ENCODE results near the gene GIT2. TPM values are rescaled to one million over a fixed set of nuclear protein-coding genes. Genes with fewer than 3 reads are reported as not detected.

The GIT2 gene
- total and polyA plus RNA-seq, 8 donors = 16.5 to 38.8 (median 30.0) TPM

DNA sequence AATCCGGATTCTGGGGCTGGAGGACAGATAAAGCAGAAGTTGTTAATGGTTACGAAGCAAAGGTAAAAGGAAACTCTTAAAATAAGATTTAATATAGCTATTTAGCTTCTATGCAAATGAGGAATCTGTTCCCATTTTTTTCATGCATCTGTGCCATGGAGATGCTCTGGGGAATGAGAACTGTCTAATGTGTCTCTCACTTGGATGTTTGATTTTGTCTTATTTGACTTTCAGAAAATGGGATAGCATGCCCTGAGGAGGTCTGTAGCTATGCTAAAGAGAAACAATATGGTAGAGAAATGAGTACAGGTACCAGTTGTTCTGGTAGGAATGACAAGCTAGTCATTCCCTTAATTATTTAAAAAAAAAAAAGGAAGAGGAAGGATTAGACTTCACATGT lies 27.9 kb upstream of the GIT2 start:
- ATAC-seq (no peak), DNase-seq (no peak), FAIRE-seq (no peak)
- WGBS, 2 donors = 74 to 78% methylated on average over 2 of the region's 2 CpGs
- no peaks in the 10 kb centered on the region for H3K9me3 ChIP-seq
- H3K27ac ChIP-seq = peak overlapping the region in 1 of 4 donors; percentile 8
- no peak overlapping the region for H3K4me3 ChIP-seq
- no peaks in the 10 kb centered on the region for H3K27me3 ChIP-seq
- H3K4me1 ChIP-seq = peaks cover 0 to 3% (median 0%) of the 10 kb centered on the region in 3 donors
- intact Hi-C loops (cut with DNase I) = no loop called here
- peaks cover 3 to 46% (median 7%) of the 10 kb centered on the region in 3 donors for H3K36me3 ChIP-seq
- TF ChIP-seq CTCF (IDR thresholded peaks at IDR 0.05) = no peak

DNA sequence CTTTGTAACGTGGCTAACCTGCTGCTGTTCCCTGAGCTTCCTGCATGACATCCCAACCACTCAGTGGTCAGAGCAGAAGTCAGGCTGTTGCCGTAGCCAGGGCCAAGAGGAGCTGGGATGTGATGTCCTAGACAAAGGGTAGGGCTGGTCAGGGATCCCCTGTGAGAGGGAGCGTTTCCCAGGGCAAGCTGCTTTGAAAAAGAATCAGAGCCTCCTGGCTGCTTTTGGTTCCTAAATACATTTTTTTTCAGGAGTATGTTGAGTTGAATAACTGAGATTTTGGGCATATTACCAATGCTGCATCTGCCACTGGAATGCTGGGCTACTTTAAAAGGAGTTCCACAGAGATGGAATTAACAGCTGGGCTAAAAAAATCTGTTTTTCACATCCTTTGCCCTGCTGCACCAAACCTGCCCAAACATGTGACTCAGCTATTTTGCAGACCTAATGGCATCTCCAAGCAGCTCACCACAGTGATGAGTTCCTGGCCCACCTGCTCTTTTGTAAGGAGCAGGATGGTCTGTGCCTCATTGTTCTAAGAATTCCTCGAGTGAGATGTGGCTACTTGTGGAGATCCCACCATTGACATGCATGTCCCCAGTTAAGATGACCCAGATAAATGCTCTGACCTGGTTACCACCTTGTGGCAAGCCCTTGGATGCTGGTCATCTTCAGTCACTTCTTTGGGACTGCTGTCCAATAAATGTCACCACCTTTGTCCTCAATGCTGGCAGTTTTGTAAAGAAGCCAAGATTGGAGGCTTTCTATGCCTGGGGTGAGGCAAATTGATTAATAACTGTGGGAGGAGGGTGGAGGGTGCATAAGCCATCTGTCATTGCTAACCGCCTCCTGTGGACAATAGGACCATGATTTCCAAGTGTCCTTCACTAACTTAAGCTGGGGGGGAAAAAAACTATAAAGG lies 27.2 kb upstream of the GIT2 start:
- ATAC-seq = no peak

GRCh38 chr12:110020956-110021355 lies 24.8 kb upstream of the GIT2 start:
- peaks cover 3 to 37% (median 11%) of the 10 kb centered on the region in 3 donors for H3K36me3 ChIP-seq
- intact Hi-C loops (cut with DNase I) = no loop called here
- peaks cover 0 to 3% (median 0%) of the 10 kb centered on the region in 3 donors for H3K4me1 ChIP-seq
- no peaks in the 10 kb centered on the region for H3K9me3 ChIP-seq
- H3K27me3 ChIP-seq = no peaks in the 10 kb centered on the region
- DNase-seq = no peak
- no peak overlapping the region for H3K4me3 ChIP-seq
- TF ChIP-seq CTCF (IDR thresholded peaks at IDR 0.05) = no peak
- no peak overlapping the region for H3K27ac ChIP-seq
- FAIRE-seq = no peak
- no peak for ATAC-seq
- 80 to 81% methylated on average over 4 of the region's 4 CpGs for WGBS, 2 donors

More for the DNA sequence above, 27.2 kb upstream of the GIT2 start:
- H3K9me3 ChIP-seq = no peaks in the 10 kb centered on the region
- TF ChIP-seq CTCF (IDR thresholded peaks at IDR 0.05) = no peak
- intact Hi-C loops (cut with DNase I) = no loop called here
- DNase-seq = no peak
- WGBS, 2 donors = 83% methylated on average over 5 of the region's 5 CpGs
- H3K4me3 ChIP-seq = no peak overlapping the region
- peak overlapping the region in 1 of 4 donors; percentile 8 for H3K27ac ChIP-seq
- FAIRE-seq = no peak
- H3K27me3 ChIP-seq = no peaks in the 10 kb centered on the region
- peaks cover 0 to 3% (median 0%) of the 10 kb centered on the region in 3 donors for H3K4me1 ChIP-seq
- H3K36me3 ChIP-seq = peaks cover 3 to 46% (median 11%) of the 10 kb centered on the region in 3 donors

- Histone ChIP-seq H3K36me3 (peaks cover 0 to 34% (median 17%) of the 10 kb centered on the region in 3 donors), H3K4me3 (no peak overlapping the region), H3K4me1 (no peaks in the 10 kb centered on the region), H3K27me3 (no peaks in the 10 kb centered on the region), H3K27ac (no peak overlapping the region), H3K9me3 (no peaks in the 10 kb centered on the region)
- DNase-seq (no peak), ATAC-seq (no peak), FAIRE-seq (no peak)
- WGBS, 2 donors = 83 to 94% methylated on average over 2 of the region's 2 CpGs
- intact Hi-C loops (cut with DNase I) = no loop called here
- TF ChIP-seq CTCF (IDR thresholded peaks at IDR 0.05) = no peak
Observed at GRCh38 chr12:110015132-110015531, 19.0 kb upstream of the GIT2 start.

GRCh38 chr12:110012659-110013058 lies 16.5 kb upstream of the GIT2 start:
- H3K27ac ChIP-seq = no peak overlapping the region
- no peak overlapping the region for H3K4me3 ChIP-seq
- 70 to 78% methylated on average over 4 of the region's 4 CpGs for WGBS, 2 donors

More at GRCh38 chr12:110012659-110013058, 16.5 kb upstream of the GIT2 start:
- intact Hi-C loops (cut with DNase I) = no loop called here
- Histone ChIP-seq H3K36me3 (peaks cover 0 to 16% (median 6%) of the 10 kb centered on the region in 3 donors), H3K9me3 (no peaks in the 10 kb centered on the region), H3K27me3 (no peaks in the 10 kb centered on the region), H3K4me1 (no peaks in the 10 kb centered on the region)
- FAIRE-seq = no peak
- no peak for DNase-seq
- no peak for ATAC-seq
- TF ChIP-seq CTCF (IDR thresholded peaks at IDR 0.05) = no peak

Data from pancreas (tissue), 10 donors.